K562 (cell line): ENCODE results near the gene CNPY3.
A peak's percentile ranks its signal among the peaks of the same experiment; 100 is the strongest.
"Not testable (repeated sequence)": the region's sequence is repeated elsewhere in the genome, so short reads cannot be mapped to it uniquely, and the experiment has no call there.

Experiments used
- BRD9 ChIP-seq: fragments of 450-650 bp; IDR thresholded peaks from 2 replicates; pipeline ENCODE4 v1.6.1; 2018; ENCODE audit warnings: low read depth; ENCODE audit not compliant: partially characterized antibody
- CTCF ChIP-seq, 3 experiments: IDR thresholded peaks in 2 of 3; conservative IDR thresholded peaks in 1 of 3; 2 replicates each; pipeline ENCODE4 v1.5.1; 2011 to 2012; ENCODE audit warnings: low read length in 3 of 3, mild to moderate bottlenecking in 3 of 3, control low read depth in 2 of 3, improper control_type of control experiment in 1 of 3, inconsistent platforms in 1 of 3, low read depth in 1 of 3, mixed read lengths in 1 of 3, moderate library complexity in 1 of 3; ENCODE audit not compliant: insufficient read depth in 2 of 3
- ERF ChIP-seq: fragments of 450-650 bp; formaldehyde crosslinking; IDR thresholded peaks from 2 replicates; pipeline ENCODE4 v1.4.0; 2020; ENCODE audit warnings: mild to moderate bottlenecking, mixed read lengths
- NCOA2 ChIP-seq, 2 experiments: fragments of 450-650 bp; IDR thresholded peaks; 2 replicates each; pipeline ENCODE4 v1.6.1; 2018; ENCODE audit warnings: mild to moderate bottlenecking in 2 of 2, moderate library complexity in 1 of 2; ENCODE audit not compliant: partially characterized antibody in 2 of 2
- POLR2AphosphoS2 ChIP-seq: IDR thresholded peaks from 2 replicates; pipeline ENCODE4 v1.6.1; 2012; ENCODE audit warnings: low read length, improper control_type of control experiment
- TBP ChIP-seq: optimal IDR thresholded peaks from 2 replicates; pipeline ENCODE3; 2011; ENCODE audit warnings: low read depth, low read length, improper control_type of control experiment
- ZKSCAN1 ChIP-seq: fragments of 150-350 bp; IDR thresholded peaks from 2 replicates; pipeline ENCODE4 v1.6.1; 2016; ENCODE audit warnings: low read depth, low read length
- TF ChIP-seq, protein P1 (sequence below), 2 experiments: fragments of 450-650 bp in 1 of 2; IDR thresholded peaks; 2 replicates each; pipeline ENCODE4 v1.6.1; 2011 to 2017; ENCODE audit warnings: low read depth in 2 of 2, antibody characterized with exemption in 1 of 2, borderline replicate concordance in 1 of 2, low read length in 1 of 2, mild to moderate bottlenecking in 1 of 2, mixed read lengths in 1 of 2; ENCODE audit not compliant: control insufficient read depth in 1 of 2
- TF ChIP-seq, protein P2 (sequence below), 2 experiments: fragments of 450-650 bp; IDR thresholded peaks; 2 replicates each; pipeline ENCODE4 v1.6.1; 2018; ENCODE audit warnings: mild to moderate bottlenecking in 2 of 2, low read depth in 1 of 2; ENCODE audit not compliant: partially characterized antibody in 2 of 2

DNA sequence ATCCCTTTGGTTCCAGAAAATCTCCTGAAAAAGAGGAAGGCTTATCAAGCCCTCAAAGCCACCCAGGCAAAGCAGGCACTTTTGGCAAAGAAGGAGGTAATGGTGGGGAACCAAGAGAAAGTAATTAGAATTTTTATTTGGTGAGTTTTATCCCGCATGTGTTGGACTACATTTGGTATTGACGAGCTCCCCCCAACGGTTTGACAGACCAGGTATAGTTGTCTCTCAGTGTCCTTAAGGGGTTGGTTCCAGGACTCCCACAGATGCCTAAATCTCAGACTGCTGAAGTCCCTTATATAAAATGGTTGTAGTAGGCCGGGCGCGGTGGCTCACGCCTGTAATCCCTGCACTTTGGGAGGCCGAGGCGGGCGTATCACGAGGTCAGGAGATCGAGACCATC, 48.4 kb upstream of the CNPY3 start:
- TF ChIP-seq, protein P1, sequence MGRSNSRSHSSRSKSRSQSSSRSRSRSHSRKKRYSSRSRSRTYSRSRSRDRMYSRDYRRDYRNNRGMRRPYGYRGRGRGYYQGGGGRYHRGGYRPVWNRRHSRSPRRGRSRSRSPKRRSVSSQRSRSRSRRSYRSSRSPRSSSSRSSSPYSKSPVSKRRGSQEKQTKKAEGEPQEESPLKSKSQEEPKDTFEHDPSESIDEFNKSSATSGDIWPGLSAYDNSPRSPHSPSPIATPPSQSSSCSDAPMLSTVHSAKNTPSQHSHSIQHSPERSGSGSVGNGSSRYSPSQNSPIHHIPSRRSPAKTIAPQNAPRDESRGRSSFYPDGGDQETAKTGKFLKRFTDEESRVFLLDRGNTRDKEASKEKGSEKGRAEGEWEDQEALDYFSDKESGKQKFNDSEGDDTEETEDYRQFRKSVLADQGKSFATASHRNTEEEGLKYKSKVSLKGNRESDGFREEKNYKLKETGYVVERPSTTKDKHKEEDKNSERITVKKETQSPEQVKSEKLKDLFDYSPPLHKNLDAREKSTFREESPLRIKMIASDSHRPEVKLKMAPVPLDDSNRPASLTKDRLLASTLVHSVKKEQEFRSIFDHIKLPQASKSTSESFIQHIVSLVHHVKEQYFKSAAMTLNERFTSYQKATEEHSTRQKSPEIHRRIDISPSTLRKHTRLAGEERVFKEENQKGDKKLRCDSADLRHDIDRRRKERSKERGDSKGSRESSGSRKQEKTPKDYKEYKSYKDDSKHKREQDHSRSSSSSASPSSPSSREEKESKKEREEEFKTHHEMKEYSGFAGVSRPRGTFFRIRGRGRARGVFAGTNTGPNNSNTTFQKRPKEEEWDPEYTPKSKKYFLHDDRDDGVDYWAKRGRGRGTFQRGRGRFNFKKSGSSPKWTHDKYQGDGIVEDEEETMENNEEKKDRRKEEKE (IDR thresholded peaks at IDR 0.05; ENCODE audit: borderline replicate concordance in 1 of 2, control insufficient read depth in 1 of 2, low read depth in 2 of 2, low read length in 1 of 2) = not testable (repeated sequence)
- TF ChIP-seq NCOA2 (IDR thresholded peaks at IDR 0.05; ENCODE audit: partially characterized antibody in 2 of 2); ZKSCAN1; TBP; ERF (CRISPR knock-in tag); POLR2AphosphoS2; BRD9: not testable (repeated sequence)
- peak in 1 of 3 experiments; percentile 20; a peak in 1 of 6 replicates for TF ChIP-seq CTCF (IDR thresholded peaks at IDR 0.05 in 2 of 3, conservative IDR thresholded peaks at IDR 0.05 in 1 of 3; ENCODE audit: insufficient read depth in 2 of 3, low read depth in 1 of 3, low read length in 3 of 3)
- TF ChIP-seq, protein P2, sequence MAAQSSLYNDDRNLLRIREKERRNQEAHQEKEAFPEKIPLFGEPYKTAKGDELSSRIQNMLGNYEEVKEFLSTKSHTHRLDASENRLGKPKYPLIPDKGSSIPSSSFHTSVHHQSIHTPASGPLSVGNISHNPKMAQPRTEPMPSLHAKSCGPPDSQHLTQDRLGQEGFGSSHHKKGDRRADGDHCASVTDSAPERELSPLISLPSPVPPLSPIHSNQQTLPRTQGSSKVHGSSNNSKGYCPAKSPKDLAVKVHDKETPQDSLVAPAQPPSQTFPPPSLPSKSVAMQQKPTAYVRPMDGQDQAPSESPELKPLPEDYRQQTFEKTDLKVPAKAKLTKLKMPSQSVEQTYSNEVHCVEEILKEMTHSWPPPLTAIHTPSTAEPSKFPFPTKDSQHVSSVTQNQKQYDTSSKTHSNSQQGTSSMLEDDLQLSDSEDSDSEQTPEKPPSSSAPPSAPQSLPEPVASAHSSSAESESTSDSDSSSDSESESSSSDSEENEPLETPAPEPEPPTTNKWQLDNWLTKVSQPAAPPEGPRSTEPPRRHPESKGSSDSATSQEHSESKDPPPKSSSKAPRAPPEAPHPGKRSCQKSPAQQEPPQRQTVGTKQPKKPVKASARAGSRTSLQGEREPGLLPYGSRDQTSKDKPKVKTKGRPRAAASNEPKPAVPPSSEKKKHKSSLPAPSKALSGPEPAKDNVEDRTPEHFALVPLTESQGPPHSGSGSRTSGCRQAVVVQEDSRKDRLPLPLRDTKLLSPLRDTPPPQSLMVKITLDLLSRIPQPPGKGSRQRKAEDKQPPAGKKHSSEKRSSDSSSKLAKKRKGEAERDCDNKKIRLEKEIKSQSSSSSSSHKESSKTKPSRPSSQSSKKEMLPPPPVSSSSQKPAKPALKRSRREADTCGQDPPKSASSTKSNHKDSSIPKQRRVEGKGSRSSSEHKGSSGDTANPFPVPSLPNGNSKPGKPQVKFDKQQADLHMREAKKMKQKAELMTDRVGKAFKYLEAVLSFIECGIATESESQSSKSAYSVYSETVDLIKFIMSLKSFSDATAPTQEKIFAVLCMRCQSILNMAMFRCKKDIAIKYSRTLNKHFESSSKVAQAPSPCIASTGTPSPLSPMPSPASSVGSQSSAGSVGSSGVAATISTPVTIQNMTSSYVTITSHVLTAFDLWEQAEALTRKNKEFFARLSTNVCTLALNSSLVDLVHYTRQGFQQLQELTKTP (IDR thresholded peaks at IDR 0.05; ENCODE audit: low read depth in 1 of 2, partially characterized antibody in 2 of 2) = not testable (repeated sequence)
